Uterus (tissue), 2 donors: ENCODE results near the gene AGL.
"Not testable (repeated sequence)": the region's sequence is repeated elsewhere in the genome, so short reads cannot be mapped to it uniquely, and the experiment has no call there.

Source experiments
- CTCF ChIP-seq, 4 experiments: fragments of 200-600 bp in 2 of 4; fragments of 450-650 bp in 2 of 4; sonication (generic) in 2 of 4; IDR thresholded peaks; one replicate each; pipeline ENCODE4 v1.5.1; 2016 to 2019; ENCODE audit warnings: antibody characterized with exemption in 4 of 4, mild to moderate bottlenecking in 2 of 4, moderate library complexity in 1 of 4
- POLR2A ChIP-seq, 2 donors: fragments of 450-650 bp; IDR thresholded peaks; one replicate each; pipeline ENCODE4 v1.6.1; 2016; ENCODE audit warnings: antibody characterized with exemption in 2 of 2, mild to moderate bottlenecking in 1 of 2, moderate library complexity in 1 of 2

- not testable (repeated sequence) for TF ChIP-seq CTCF, POLR2A (IDR thresholded peaks at IDR 0.05)
These were observed 53.1 kb downstream of the AGL start for GRCh38 chr1:99903278-99903677.
